ENCODE data around the gene CABP4.
A peak's percentile ranks its signal among the peaks of the same experiment; 100 is the strongest.
"Not testable (repeated sequence)": the region's sequence is repeated elsewhere in the genome, so short reads cannot be mapped to it uniquely, and the experiment has no call there.

CABP4 gene

GRCh38 chr11:67419325-67420049 is 35.7 kb upstream of the CABP4 start:
- DNase-seq, result no peak

- no peak for DNase-seq
Measured at GRCh38 chr11:67420147-67420645, 35.0 kb upstream of the CABP4 start.

- DNase-seq, result peak; percentile 89
Measured at GRCh38 chr11:67420646-67421429, 34.3 kb upstream of the CABP4 start.

GRCh38 chr11:67421430-67422031 is 33.6 kb upstream of the CABP4 start:
- no peak for DNase-seq

- no peak for DNase-seq
Measured at GRCh38 chr11:67422891-67423290, 32.3 kb upstream of the CABP4 start.

GRCh38 chr11:67423466-67423865 is 31.7 kb upstream of the CABP4 start:
- DNase-seq, result no peak

GRCh38 chr11:67423891-67424613 is 31.1 kb upstream of the CABP4 start:
- no peak for DNase-seq

GRCh38 chr11:67427364-67427859 is 27.7 kb upstream of the CABP4 start:
- DNase-seq, result not testable (repeated sequence)

- peak; percentile 97 for DNase-seq
Measured at GRCh38 chr11:67428052-67429001, 26.8 kb upstream of the CABP4 start, which contains the start of gene RPS6KB2. Gene RPS6KB2, plus strand, starts transcription at chr11:67428494. Its CDS starts 52 bp downstream, at chr11:67428546.

GRCh38 chr11:67429038-67429668 is 26.0 kb upstream of the CABP4 start:
- DNase-seq, result no peak

GRCh38 chr11:67429722-67430121 is 25.4 kb upstream of the CABP4 start:
- no peak for DNase-seq

- no peak for DNase-seq
Measured at GRCh38 chr11:67431346-67432249, 23.6 kb upstream of the CABP4 start.

GRCh38 chr11:67432655-67433349 is 22.4 kb upstream of the CABP4 start:
- no peak for DNase-seq

GRCh38 chr11:67433536-67434394 is 21.4 kb upstream of the CABP4 start:
- DNase-seq, result no peak

- no peak for DNase-seq
Measured at GRCh38 chr11:67434395-67434881, 20.7 kb upstream of the CABP4 start.

GRCh38 chr11:67435031-67435726 is 20.0 kb upstream of the CABP4 start:
- DNase-seq, result no peak

- no peak for DNase-seq
Measured at GRCh38 chr11:67435727-67436458, 19.3 kb upstream of the CABP4 start.

Data from NCI-H510A (cell line).